IPS-18c (cell line): ENCODE measurements around the gene CLSTN2.

Source experiments
- H3K4me3 ChIP-seq: 2 replicates; pipeline ENCODE4 v1.7.0; 2013; ENCODE audit warnings: low read depth, mild to moderate bottlenecking, low read length, moderate library complexity; ENCODE audit not compliant: insufficient read depth
- H3K9me3 ChIP-seq: one replicate; pipeline ENCODE4 v1.6.1; 2013; ENCODE audit warnings: mild to moderate bottlenecking, low read length, moderate library complexity; ENCODE audit not compliant: control insufficient read depth, insufficient read depth

The CLSTN2 gene

DNA sequence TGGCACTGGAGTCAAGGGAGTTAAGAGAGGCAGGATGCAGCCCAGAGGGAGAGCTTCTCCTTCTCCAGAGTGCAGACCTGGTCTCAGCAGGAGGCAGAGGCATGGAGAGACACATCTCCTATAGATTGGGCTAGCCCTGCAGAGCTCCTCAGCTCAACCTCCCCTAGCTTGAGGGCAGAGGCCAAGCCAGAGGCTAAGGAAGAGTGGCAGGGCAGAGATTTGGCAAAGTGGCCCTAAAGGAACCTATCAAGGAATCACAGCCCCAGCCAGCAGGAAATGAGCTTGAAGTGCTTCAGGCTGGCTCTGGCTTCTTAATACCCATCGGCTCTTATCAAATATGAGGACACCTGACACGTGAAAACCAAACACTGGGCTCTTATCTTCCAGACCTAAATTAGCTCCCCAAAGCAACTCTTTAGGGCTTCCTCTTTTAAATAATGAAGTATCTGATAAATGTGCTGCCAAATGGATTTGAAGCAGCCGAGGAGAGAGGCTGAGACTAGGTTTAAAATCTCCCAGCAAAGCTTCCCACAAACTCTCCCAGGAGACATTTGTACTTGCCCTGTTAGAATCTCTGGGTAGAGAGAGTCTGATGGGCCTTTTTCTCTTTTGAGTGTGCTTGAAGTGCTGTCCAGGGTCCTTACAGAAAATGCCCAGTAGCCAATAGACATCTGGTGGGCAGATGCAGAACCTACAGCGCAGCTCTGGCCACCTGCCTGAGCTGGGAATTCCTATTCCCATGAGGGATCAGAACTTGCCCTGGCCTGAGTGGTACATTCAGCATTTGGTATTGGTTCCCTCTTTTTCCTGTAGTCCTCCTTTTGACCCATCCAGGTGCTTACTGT, 271.4 kb downstream of the CLSTN2 start:
- Histone ChIP-seq H3K4me3 (no peak overlapping the region), H3K9me3 (no peaks in the 10 kb centered on the region)

DNA sequence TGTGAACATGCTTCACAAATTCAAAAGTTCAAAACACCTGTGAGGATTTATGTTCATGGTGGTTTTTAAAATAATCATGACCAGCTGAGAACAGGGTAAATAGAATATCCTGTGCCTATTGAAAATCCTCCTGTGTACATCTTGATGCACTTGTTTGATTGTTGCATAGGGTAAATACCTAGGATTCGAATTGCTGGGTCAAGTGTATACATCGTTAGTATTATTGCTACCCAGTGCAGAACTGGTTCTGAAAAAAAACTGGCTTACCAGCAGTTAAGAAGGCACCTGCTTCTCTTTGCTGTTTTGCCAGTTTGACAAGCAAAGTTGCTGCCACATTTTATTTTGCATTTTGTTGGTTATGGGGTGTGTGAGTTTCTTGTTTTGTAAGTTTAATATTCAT, 272.6 kb downstream of the CLSTN2 start:
- no peak overlapping the region for H3K4me3 ChIP-seq
- no peaks in the 10 kb centered on the region for H3K9me3 ChIP-seq

DNA sequence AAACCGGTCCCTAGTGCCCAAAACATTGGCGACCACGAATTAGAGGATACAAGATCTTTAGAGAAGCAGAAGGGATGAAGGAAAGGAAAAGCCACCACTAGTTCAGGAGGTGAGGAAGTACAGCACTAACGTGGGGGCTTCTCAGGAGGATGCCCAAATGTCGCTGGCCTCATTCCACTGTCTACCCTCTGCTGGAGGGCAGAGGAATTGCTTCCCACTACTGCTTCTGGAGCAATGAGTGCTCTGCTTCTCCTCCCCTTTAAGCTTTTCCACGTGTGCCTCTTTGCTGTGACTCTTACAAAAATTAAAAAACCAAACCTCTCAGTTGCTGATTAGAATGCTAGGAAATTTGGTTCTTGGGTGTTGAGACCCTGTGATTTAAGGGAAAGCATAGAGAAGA, 281.3 kb downstream of the CLSTN2 start:
- H3K9me3 ChIP-seq = no peaks in the 10 kb centered on the region
- H3K4me3 ChIP-seq = no peak overlapping the region

DNA sequence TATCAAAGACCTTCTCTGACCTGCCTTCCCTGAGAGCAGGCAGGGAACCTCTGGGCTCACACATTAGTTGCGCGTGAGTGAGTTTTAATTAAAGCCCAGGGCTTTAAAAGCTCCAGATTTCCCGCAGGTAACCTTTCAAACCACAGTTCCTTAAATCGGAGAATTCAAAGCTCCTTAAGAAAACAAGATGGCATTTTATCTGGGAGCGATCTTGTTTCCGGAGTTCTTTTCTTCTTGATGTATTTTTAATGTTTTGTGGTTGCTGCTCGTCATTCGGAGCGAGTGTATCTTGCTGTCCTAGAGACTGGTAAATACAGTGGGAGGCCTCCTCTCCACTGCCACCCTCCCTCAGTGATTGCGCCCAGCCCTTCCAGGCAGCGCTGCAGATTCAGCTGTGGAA, 284.3 kb downstream of the CLSTN2 start:
- Histone ChIP-seq H3K4me3 (no peak overlapping the region), H3K9me3 (no peaks in the 10 kb centered on the region)

DNA sequence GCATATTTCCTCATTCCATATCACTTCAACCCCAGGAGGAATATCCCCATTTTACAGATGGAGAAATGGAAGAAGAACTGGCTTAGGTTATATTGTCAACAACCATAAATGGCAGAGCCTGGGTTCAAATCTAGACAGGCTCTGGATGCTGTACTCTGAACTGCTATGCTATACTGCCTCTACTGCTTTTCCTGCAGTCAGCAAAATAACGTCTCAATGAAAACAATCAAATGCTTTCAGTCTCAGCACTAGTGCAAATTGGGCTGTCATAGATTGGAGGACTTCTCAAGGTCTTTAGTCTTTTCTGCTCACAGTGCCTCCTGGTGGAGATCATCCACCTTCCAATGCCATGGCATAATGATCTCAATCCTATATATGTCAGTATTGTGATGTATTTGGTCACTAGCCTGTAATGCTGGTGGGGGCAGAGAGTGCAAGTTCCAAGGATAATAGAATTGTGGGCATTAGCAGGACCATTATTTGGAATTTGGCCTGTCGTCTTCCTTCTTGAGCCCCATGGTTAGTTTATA, 285.0 kb downstream of the CLSTN2 start:
- no peaks in the 10 kb centered on the region for H3K9me3 ChIP-seq
- H3K4me3 ChIP-seq = no peak overlapping the region

DNA sequence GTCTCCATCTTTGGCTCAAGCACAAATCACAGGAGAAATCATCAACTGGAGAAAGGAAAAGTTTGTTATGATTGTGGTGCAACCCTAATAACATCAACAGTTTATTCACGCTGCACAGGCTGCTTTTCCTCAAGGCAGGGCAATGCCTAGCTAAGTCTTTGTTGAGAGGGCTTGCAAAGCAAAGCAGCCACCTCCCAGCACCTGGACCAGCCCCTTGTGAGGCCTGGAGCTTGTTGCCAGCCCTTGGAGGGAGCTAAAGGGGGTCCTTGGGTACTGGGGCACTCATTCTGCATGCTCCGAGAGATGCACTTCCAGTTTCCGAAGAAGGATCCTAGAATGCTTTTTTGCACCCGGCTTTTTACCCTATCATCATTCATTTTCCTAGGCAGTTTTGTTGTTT, 288.2 kb downstream of the CLSTN2 start:
- Histone ChIP-seq H3K9me3 (no peaks in the 10 kb centered on the region), H3K4me3 (no peak overlapping the region)

DNA sequence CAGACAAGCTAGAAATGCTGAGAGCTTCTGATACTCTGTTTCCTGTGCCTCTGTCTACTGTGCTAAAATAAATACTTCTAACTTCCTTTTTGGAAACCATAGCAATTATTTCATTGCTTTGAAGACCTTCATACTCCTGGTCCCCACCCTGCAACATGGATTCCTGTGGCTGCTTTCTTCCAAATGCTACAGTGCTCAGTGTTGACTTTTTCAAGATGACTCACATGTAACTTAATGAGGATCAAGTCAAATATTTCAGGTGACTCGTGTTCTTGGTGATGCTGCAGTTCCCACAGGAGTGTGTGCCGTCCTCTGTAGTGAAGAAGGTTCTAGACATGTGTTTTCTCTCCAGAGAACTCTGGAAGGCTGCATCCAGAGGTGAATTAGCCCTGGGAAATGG, 288.6 kb downstream of the CLSTN2 start:
- Histone ChIP-seq H3K4me3 (no peak overlapping the region), H3K9me3 (no peaks in the 10 kb centered on the region)

DNA sequence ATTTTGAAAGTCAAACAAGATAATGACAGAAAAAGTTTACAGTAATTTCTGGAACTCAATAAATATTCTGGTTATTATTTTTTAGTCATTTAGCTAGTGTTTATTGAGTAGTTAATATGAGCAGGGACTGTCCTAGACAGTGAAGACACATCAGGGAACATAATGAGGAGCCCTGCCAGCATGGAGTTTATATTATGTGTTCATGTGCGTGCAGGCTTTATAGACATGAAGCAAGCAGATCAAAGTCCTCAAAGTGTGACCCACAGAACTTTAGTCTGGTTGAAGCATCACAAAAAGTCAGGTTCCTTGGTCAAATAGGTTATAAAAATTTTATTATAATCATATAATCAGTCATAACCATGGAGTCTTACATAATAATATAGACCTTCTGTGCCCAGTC, 289.3 kb downstream of the CLSTN2 start:
- H3K9me3 ChIP-seq = no peaks in the 10 kb centered on the region
- no peak overlapping the region for H3K4me3 ChIP-seq

DNA sequence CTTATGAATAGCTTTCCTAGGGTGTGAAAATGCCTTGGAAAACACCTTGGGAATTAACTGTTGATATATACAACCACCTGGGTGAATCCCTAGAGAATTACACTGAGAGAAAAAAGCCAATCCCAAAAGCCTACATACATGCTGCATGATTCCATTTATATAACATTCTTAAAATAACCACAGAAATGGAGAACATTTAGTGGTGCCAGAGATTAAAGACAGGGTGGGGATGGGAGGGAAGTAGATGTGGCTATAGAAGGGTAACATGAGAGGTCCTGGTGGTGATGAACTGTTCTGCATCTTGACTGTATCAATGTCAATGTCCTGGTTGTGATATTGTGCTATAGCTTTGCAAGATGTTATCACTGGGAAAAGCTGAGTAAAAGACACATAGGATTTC, 291.0 kb downstream of the CLSTN2 start:
- no peak overlapping the region for H3K4me3 ChIP-seq
- H3K9me3 ChIP-seq = no peaks in the 10 kb centered on the region

DNA sequence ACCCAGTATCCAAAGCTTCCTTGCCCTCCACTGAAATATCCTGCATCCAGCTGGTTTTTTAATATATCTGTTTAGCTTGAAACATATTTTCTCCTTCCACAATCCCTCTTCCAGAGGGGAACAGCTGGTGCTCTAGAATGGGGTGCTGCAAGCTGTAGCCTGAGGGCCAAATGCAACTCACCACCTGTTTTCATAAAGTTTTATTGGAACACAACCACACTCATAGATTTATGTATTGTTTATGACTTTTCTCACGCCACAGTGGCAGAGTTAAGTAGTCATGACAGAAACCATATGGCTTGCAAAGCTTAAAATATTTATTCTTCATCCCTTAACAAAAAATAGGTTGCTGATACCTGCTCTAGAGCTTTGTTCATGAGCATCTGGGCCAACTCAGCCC, 298.7 kb downstream of the CLSTN2 start:
- Histone ChIP-seq H3K9me3 (no peaks in the 10 kb centered on the region), H3K4me3 (no peak overlapping the region)

DNA sequence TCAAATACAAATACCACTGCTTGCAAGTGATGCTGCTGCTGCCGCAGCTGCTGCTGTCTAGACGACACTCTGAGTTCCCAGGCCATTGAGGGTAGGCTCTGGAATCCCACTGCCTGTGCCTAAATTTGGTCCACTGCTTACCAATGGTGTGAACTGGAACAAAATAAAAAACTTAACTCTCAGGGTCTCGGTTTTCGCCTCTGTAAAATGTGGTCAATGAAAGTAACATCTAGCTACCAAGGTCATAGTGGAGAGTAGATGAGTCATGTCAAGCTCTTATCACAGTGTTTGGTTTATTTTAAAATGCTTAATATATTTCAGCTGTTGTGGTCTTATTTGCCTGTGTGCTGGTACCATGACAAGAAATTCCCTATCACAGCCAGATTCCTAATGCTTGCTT, 299.3 kb downstream of the CLSTN2 start:
- H3K9me3 ChIP-seq = no peaks in the 10 kb centered on the region
- no peak overlapping the region for H3K4me3 ChIP-seq

DNA sequence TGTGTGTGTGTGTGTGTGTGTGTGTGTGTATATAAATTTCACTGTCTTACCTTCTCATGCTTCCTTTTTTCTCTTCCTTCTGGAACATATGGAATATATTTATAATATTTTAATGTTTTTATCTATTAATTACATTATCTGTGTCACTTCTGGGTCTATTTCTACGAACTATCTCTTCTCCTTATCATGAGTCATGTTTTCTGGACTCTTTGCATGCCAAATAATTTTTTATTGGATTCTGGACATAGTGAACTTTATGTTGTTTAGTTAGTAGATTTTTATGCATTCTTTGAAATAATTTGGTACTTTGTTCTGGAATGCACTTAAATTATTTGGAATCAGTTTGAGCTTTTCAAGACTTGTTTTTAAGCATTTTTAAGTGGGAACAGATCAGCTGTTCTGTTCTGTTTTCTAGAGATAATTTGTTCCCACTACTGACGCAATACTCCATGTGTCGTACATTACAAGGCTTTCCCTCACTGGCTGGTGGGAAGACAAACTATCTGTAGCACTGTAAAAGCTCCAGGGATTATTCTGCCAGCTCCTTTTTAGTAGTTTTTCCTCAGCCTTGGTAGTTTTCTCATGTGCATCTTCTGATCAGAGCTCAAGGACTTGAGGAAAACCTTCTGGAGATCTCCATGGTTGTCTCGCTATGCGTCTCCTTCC, 302.0 kb downstream of the CLSTN2 start:
- H3K4me3 ChIP-seq = no peak overlapping the region
- H3K9me3 ChIP-seq = no peaks in the 10 kb centered on the region

DNA sequence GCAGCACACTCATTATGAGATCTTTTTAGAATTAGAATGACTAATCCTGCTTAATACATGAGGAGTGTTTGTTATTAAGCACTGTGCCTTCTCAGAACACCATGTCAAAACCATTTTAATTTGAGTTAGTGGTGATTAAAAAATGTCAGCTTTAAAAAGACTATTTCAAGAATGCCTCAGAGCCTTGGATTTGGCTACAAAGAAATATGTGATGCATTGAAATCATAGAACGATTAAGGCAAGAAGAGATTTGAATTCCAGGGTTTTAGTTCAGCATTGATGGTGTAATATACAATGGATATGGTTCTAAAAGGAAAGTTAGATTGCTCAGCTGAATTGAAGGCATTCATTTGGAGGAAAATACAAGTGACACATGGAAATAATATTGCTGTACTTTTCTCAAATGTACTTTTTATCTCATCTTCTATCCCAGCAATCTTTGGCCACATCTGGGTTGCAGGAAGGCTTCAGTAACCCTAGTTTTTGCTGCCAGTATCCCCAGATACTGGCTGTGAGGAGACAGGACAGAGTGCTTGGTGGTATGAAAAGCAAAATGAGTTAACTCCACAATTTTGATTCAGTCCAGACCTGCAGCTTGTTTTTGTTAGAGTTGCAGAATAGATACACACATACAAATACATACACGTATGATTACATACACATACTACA, 303.8 kb downstream of the CLSTN2 start:
- Histone ChIP-seq H3K4me3 (no peak overlapping the region), H3K9me3 (no peaks in the 10 kb centered on the region)

DNA sequence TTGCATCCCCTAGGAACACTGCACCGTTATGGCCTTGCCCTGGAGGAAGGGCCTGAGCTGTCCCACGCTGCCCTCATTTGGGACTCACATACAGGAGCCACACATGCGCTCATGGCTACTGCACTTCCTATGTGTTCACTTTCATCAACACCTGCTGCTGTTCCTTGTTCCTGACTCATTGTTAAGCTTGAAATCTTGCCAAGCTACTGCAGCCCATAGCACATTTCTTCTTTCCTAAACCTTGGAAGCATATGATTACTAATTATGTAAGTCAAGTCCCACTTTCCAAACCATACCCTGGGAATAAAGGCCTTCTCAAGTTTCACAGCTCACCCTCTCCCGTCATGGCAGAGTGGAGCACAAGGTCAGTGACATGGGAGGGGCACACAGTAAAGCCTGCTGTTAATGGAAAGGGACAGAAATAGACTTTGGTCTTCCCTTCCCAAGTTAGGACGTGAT, 307.9 kb downstream of the CLSTN2 start:
- Histone ChIP-seq H3K9me3 (no peaks in the 10 kb centered on the region), H3K4me3 (no peak overlapping the region)

DNA sequence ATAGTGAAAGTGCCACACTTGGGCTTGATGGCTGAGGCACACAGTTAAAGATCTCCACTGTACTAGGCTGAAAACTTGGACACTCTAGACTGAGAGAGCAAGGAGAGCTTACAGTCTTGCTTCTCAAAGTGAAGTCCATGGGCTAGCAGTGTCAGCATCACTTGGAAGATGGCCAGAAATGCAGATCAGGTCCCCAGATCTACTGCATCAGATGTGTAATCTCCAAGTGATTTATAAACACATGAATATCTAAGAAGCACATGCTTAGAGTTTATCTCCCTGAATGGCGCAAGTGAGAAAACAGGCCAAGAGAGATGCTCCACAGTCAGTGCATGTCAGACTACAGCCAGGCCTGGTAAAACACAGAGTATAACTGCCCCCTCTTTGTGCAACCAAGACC, 308.6 kb downstream of the CLSTN2 start:
- H3K4me3 ChIP-seq = no peak overlapping the region

DNA sequence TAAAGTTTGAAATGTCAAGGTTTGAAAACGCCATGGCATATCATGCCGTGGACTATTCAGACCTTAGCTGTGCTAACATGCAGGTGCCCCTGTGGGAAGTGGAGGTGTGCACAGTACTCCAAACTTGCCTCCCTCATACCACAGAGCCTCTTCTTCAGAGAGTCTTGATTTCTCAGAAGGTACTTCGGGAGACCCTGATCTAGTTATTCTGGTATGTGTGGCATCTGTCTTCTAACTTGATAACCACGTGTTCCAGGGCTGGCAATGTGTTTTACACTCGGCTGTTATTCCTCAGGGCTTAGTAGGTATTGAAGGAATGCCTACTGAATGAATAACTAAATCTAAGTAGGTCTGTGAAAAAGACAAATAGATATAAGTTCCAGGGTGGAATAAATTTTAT, 309.9 kb downstream of the CLSTN2 start:
- no peaks in the 10 kb centered on the region for H3K9me3 ChIP-seq
- H3K4me3 ChIP-seq = no peak overlapping the region

More for the DNA sequence above, 308.6 kb downstream of the CLSTN2 start:
- no peaks in the 10 kb centered on the region for H3K9me3 ChIP-seq

DNA sequence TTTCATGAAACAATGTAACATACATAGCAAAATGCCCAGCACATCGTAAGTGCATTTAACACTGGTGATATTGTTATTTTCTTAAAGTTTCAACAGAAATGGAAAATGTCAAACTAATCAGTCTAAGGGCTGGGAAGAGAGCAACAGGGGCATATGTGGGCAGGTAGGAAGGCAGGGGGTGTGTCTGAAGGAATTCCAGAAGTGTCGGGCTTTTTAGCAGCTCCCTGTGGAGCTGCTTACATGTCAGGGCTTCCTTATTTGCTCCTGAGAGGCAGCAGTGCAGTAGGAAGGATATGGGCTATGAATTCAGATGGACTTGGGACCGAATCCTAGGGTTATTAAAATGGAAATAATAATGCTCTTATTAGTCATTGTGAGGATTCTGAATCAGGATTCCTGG, 311.6 kb downstream of the CLSTN2 start:
- Histone ChIP-seq H3K9me3 (no peaks in the 10 kb centered on the region), H3K4me3 (no peak overlapping the region)

DNA sequence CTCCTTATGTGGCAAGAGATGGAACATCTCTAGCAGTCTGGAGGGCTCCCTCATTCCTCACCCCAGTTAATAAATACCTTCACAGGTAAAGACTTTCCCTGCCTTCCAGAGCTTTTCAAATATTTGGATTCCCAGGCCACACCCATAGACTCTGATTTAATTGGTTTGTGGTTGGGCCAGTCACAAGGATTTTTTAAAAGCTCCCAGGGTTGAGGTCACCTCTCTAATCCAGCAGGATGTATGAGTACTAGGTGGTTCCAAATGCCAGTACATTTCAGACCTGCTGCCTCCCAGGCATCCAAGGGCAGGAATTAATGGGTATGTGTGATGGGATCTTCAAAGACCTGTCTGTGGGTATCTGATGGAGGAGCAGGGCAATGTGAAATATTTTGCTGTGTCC, 312.8 kb downstream of the CLSTN2 start:
- Histone ChIP-seq H3K9me3 (no peaks in the 10 kb centered on the region), H3K4me3 (no peak overlapping the region)
